WTC11 (cell line): ENCODE results near the gene RBM47. TPM values are rescaled to one million over a fixed set of nuclear protein-coding genes. Genes with fewer than 3 reads are reported as not detected.
A peak's percentile ranks its signal among the peaks of the same experiment; 100 is the strongest.

Experiments used
- ATAC-seq: fragments of 200-7000 bp; cut with Tn5 transposase; 2 replicates; pipeline ENCODE4 v1.10.0; 2021; ENCODE audit warnings: mild to moderate bottlenecking, moderate library complexity
- CTCF ChIA-PET: fragments of 300-600 bp; sonication (Branson Sonifier 250); formaldehyde crosslinking; loops from one replicate; lab custom pipeline; 2021; ENCODE audit warnings: antibody characterized with exemption; lab: Charles Lee
- POLR2A ChIA-PET: fragments of 350-600 bp; sonication (Branson Sonifier 250); formaldehyde crosslinking; loops from one replicate; lab custom pipeline; 2021; ENCODE audit warnings: antibody characterized with exemption; lab: Charles Lee
- DNase-seq: peaks from one replicate; pipeline ENCODE4 v3.0.0; 2021; ENCODE audit warnings: low spot score
- H3K27ac Mint-ChIP-seq: 2 replicates; pipeline ENCODE4 v1.8.0; 2021; ENCODE audit warnings: mixed read lengths
- H3K27me3 Mint-ChIP-seq: 2 replicates; pipeline ENCODE4 v1.8.0; 2021; ENCODE audit warnings: low read depth, mild to moderate bottlenecking, moderate library complexity, mixed read lengths
- H3K36me3 Mint-ChIP-seq: 2 replicates; pipeline ENCODE4 v1.8.0; 2021; ENCODE audit warnings: mixed read lengths
- H3K4me1 Mint-ChIP-seq: 2 replicates; pipeline ENCODE4 v1.8.0; 2022; ENCODE audit warnings: mixed read lengths
- H3K4me3 Mint-ChIP-seq: 2 replicates; pipeline ENCODE4 v1.8.0; 2021; ENCODE audit warnings: mild to moderate bottlenecking, moderate library complexity, mixed read lengths
- H3K9me3 Mint-ChIP-seq: 2 replicates; pipeline ENCODE4 v1.8.0; 2021; ENCODE audit warnings: mixed read lengths
- AFF4 ChIP-seq: sonication (generic); formaldehyde crosslinking; IDR thresholded peaks from 2 replicates; pipeline ENCODE4 v1.8.1; 2023; ENCODE audit warnings: mild to moderate bottlenecking, missing genetic modification reagents, borderline replicate concordance
- CREB1 ChIP-seq: sonication (generic); formaldehyde crosslinking; IDR thresholded peaks from 2 replicates; pipeline ENCODE4 v1.8.0; 2023; ENCODE audit warnings: mild to moderate bottlenecking, missing genetic modification reagents
- ELF4 ChIP-seq: sonication (generic); formaldehyde crosslinking; IDR thresholded peaks from 2 replicates; pipeline ENCODE4 v1.8.1; 2022; ENCODE audit warnings: low read depth, mild to moderate bottlenecking, moderate library complexity, missing genetic modification reagents
- IRF2 ChIP-seq: sonication (generic); formaldehyde crosslinking; IDR thresholded peaks from 2 replicates; pipeline ENCODE4 v1.8.0; 2022; ENCODE audit warnings: low read depth, missing genetic modification reagents, borderline replicate concordance
- MAX ChIP-seq: sonication (generic); formaldehyde crosslinking; IDR thresholded peaks from 2 replicates; pipeline ENCODE4 v1.8.0; 2022; ENCODE audit warnings: mild to moderate bottlenecking, missing genetic modification reagents
- MYBL2 ChIP-seq: sonication (generic); formaldehyde crosslinking; IDR thresholded peaks from 2 replicates; pipeline ENCODE4 v1.8.1; 2023; ENCODE audit warnings: mild to moderate bottlenecking, moderate library complexity, missing genetic modification reagents
- NR1H2 ChIP-seq: sonication (generic); formaldehyde crosslinking; IDR thresholded peaks from 2 replicates; pipeline ENCODE4 v1.9.0; 2021; ENCODE audit warnings: mild to moderate bottlenecking, moderate library complexity, missing genetic modification reagents
- PRDM15 ChIP-seq: sonication (generic); formaldehyde crosslinking; IDR thresholded peaks from 2 replicates; pipeline ENCODE4 v1.8.0; 2022; ENCODE audit warnings: missing genetic modification reagents
- PRRX2 ChIP-seq: fragments of 250-450 bp; sonication (Bioruptor Pico); IDR thresholded peaks from 2 replicates; pipeline ENCODE4 v1.8.0; 2021; ENCODE audit warnings: mild to moderate bottlenecking
- SOX15 ChIP-seq: fragments of 250-450 bp; sonication (Bioruptor Pico); IDR thresholded peaks from 2 replicates; pipeline ENCODE4 v1.9.0; 2021; ENCODE audit warnings: mild to moderate bottlenecking
- SP1 ChIP-seq: sonication (generic); formaldehyde crosslinking; conservative IDR thresholded peaks from 2 replicates; pipeline ENCODE4 v1.8.1; 2022; ENCODE audit warnings: missing genetic modification reagents
- TCF7 ChIP-seq: sonication (generic); formaldehyde crosslinking; IDR thresholded peaks from 2 replicates; pipeline ENCODE4 v1.8.0; 2022; ENCODE audit warnings: mild to moderate bottlenecking, low read depth, missing genetic modification reagents, moderate library complexity
- USF1 ChIP-seq: sonication (generic); formaldehyde crosslinking; IDR thresholded peaks from 2 replicates; pipeline ENCODE4 v1.8.0; 2022; ENCODE audit warnings: mild to moderate bottlenecking, missing genetic modification reagents
- ZMAT4 ChIP-seq: fragments of 250-450 bp; sonication (Bioruptor Pico); IDR thresholded peaks from 2 replicates; pipeline ENCODE4 v1.9.0; 2021; ENCODE audit warnings: mild to moderate bottlenecking
- ZNF121 ChIP-seq: sonication (generic); formaldehyde crosslinking; IDR thresholded peaks from 2 replicates; pipeline ENCODE4 v1.8.0; 2023; ENCODE audit warnings: missing genetic modification reagents
- ZNF138 ChIP-seq: sonication (generic); formaldehyde crosslinking; conservative IDR thresholded peaks from 2 replicates; pipeline ENCODE4 v1.8.1; 2022; ENCODE audit warnings: mild to moderate bottlenecking, moderate library complexity, missing genetic modification reagents
- ZNF317 ChIP-seq: sonication (generic); formaldehyde crosslinking; IDR thresholded peaks from 2 replicates; pipeline ENCODE4 v1.8.1; 2023; ENCODE audit warnings: low read depth, mild to moderate bottlenecking, moderate library complexity, missing genetic modification reagents, borderline replicate concordance
- ZNF425 ChIP-seq: fragments of 250-450 bp; sonication (Bioruptor Pico); conservative IDR thresholded peaks from 2 replicates; pipeline ENCODE4 v1.9.0; 2021; ENCODE audit warnings: mild to moderate bottlenecking
- ZNF532 ChIP-seq: fragments of 250-450 bp; sonication (Bioruptor Pico); IDR thresholded peaks from 2 replicates; pipeline ENCODE4 v1.9.0; 2021; ENCODE audit warnings: mild to moderate bottlenecking, borderline replicate concordance
- total RNA-seq: library from RNA; stranded (reverse); gene quantifications from 3 replicates; pipeline ENCODE4 v1.2.3, GENCODE V29; 2021

The RBM47 gene
- total RNA-seq, 1 experiment from 2014 or later = 97.9 TPM

- TF ChIP-seq ZNF532 (CRISPR knock-in tag) = no peak
- no peak for TF ChIP-seq ZNF138 (CRISPR knock-in tag)
- no peak for TF ChIP-seq SOX15 (CRISPR knock-in tag)
- no peak for TF ChIP-seq MYBL2 (CRISPR knock-in tag)
These were observed 88.9 kb downstream of the RBM47 start (continued) for GRCh38 chr4:40540800-40541199.

- Mint-ChIP-seq H3K27me3 (no peaks in the 10 kb centered on the region), H3K9me3 (no peaks in the 10 kb centered on the region), H3K4me1 (no peaks in the 10 kb centered on the region), H3K4me3 (no peak overlapping the region), H3K36me3 (peaks cover 42% of the 10 kb centered on the region), H3K27ac (peak overlapping the region; percentile 14; the same call in 1 of the 2 replicates)
- POLR2A ChIA-PET = no interaction called here
- DNase-seq (no peak), ATAC-seq (no peak)
- TF ChIP-seq MAX = no peak
- TF ChIP-seq ELF4 (CRISPR knock-in tag) = no peak
- CTCF ChIA-PET = no interaction called here
These were observed 93.6 kb downstream of the RBM47 start for GRCh38 chr4:40536032-40536431.

- H3K27ac Mint-ChIP-seq = no peak overlapping the region
- POLR2A ChIA-PET = no interaction called here
- no peaks in the 10 kb centered on the region for H3K27me3 Mint-ChIP-seq
- TF ChIP-seq PRRX2 (CRISPR knock-in tag) = no peak
- TF ChIP-seq ZMAT4 (CRISPR knock-in tag) = no peak
- TF ChIP-seq AFF4 = no peak
- TF ChIP-seq ZNF317 (CRISPR knock-in tag) = no peak
- TF ChIP-seq USF1 (CRISPR knock-in tag) = no peak
- no peak for TF ChIP-seq ZNF425 (CRISPR knock-in tag)
- TF ChIP-seq NR1H2 (CRISPR knock-in tag) = no peak
- TF ChIP-seq ZNF121 = no peak
- TF ChIP-seq PRDM15 (CRISPR knock-in tag) = no peak
- no peak for TF ChIP-seq TCF7 (CRISPR knock-in tag)
- no peak for TF ChIP-seq IRF2 (CRISPR knock-in tag)
- no peak for TF ChIP-seq SP1
- TF ChIP-seq CREB1 = no peak
These were observed 98.0 kb downstream of the RBM47 start for GRCh38 chr4:40531636-40532023.

More at GRCh38 chr4:40531636-40532023, 98.0 kb downstream of the RBM47 start:
- DNase-seq (no peak), ATAC-seq (no peak)
- Mint-ChIP-seq H3K4me1 (peaks cover 3% of the 10 kb centered on the region), H3K36me3 (peaks cover 25% of the 10 kb centered on the region), H3K4me3 (no peak overlapping the region), H3K9me3 (no peaks in the 10 kb centered on the region)
- CTCF ChIA-PET = no interaction called here
